GM21723 (cell line): Measurements from ENCODE around the gene NCKAP1.

Source experiments
- ATAC-seq: cut with Tn5 transposase; IDR thresholded peaks from one replicate; pipeline ENCODE4 v1.9.1; 2021; ENCODE audit warnings: mild to moderate bottlenecking, moderate library complexity; ENCODE audit not compliant: unreplicated experiment

The NCKAP1 gene

DNA sequence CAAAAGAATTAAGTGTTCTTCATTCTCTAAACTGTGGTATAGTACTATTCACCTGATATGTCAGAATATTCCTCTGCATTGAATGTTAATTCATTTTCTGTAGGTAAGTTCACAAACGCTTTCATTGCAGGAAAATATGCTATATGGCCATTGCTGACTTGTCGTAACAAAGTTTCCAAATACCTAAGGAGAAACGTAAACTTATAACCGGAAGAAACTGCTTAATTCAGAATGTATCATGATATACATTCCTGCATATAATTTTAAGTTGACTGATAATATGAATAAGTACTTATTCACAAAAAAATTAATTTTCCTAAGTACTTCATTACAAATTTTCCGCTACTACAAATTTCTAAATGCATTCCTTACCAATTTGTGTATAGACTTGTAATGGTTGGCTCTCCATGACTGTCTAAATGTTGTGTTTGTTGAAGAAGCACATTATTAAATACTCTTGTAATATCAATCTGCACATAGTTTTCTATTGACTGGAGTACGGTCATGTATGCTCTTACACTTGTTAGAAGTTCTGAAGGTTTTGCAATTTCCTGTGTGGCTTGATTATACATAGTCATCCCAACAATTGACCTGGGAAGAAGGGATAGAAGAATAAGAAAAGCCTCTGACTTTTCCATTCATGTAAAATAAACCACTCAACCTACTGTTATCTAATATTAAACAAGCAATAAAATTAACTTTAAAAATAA lies 85.4 kb downstream of the NCKAP1 start:
- ATAC-seq, result no peak

DNA sequence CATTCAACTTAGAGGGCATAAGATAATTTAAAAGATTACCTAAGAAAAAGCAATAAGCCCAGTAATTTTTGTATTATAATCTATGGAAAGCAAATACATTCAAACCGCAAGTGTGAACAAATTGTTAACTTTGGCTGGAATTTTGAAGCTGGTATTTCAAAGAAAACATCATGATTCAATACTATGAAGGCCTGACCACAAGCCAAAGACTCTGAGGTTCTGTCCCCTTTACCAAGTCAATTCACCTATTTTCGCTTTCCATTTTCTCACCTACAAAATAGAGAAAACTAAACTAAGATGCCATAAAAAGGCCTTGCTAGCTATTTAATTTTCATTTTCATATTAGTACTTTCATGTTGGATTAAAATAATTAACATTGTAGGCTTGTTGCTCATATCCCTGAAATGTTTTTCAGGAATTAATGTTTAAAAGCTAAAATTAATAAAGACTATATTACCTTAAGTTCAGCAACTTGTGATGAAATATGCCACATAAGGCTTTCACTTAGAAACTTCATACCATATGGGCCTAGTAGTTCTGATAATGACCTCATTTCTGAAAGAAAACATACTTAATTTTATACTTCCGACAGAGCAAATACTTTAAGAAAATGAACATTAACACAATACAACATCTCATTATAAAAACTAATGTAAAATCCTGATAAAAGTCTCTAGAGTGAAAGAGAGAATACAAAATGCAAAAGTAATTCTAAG lies 86.2 kb downstream of the NCKAP1 start:
- ATAC-seq, result peak; percentile 79

DNA sequence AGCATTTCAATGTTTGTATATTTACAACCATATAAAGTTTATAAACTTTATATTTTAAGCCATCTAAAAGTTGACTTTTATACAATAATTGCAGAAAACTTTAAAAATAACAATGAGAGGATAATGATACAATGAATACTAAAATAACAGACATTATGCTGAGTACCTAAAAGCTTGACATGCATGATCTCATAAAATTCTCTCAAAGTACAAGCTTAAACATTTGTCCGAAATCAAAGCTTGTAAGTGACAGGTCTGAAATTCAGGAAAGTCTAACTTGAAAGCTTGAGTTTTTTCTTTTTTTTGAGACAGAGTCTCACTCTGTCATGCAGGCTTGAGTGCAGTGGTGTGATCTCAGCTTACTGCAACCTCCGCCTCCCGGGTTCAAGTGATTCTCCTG lies 87.7 kb downstream of the NCKAP1 start:
- ATAC-seq, result no peak

DNA sequence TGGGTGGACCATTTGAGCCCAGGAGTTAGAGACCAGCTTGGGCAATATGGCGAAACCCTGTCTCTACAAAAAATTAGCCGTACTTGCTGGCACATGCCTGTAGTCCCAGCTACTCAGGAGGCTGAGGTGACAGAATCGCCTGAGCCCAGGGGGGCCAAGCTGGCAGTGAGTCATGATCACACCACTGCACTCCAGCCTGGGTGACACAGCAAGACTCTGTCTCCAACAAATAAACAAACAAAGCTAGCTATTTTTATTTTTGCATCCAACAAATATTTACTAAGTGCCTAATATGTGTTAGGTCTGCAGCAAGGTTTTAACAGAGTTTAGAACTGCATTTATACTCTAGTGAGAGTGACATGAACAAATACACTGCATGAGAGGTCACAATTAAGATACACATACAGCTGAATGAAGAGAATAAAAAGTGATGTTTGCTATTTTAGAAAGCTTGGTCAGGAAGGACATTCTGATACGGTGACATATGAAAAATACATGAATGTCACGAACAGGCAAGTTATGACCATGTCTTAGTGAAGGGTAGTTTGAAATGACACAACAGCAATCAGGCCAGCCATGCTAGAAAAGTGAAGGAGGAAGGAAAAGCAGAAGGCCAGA lies 88.6 kb downstream of the NCKAP1 start:
- no peak for ATAC-seq

DNA sequence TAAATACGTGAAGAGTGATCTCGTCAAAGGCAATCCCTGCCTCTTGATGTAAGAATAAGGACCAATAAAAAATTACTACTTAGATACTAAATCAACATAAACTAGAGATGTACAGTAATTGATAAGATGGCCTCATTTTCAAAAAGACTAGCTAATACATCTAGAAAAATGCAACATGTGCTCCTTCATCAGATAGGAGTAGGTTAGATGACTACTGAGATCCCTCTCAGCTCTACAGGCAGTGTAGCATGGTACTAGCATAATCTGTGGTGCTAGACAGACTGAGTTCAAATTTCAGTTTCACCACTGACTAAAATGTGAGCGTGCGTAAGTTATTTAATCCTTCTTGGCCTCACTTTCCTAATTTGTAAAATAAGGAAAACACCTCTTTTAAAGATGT lies 89.2 kb downstream of the NCKAP1 start:
- ATAC-seq, result no peak

DNA sequence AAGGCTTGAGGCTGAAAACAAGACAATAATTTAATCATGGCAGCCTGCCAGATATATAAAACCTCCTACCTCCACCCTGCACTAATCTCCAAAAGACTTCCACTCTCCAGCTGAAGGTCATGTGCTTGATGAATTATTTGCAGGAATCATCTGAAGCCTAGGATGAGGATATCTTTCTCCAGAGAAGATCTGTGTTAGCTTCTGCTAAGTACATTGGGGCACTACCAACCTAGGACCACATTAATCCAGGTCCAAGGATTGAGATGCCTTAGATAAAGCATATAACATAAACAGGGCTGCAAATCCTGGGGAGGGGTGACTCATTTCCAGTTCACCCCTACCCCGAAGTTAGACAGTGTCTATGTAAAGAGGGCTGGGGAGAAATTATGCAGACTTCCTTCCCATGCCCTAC lies 91.3 kb downstream of the NCKAP1 start:
- no peak for ATAC-seq

DNA sequence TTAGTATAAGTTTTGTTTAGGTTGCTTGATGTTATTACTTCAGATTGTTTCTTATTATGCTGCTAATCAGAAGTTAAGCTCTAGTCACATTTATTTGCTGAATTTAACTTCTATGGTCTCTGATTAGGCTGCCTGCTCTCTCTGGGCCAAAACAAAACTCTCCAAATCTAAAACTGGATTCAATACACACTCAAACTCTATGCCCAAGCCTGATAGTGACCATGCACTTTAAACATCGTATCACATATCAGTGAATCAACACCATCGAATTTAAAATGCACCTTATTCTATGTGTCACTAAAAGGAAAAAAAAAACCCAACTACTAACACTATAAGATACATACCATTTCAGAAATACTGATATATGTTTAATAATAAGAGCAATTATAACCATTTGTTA lies 94.9 kb downstream of the NCKAP1 start:
- no peak for ATAC-seq

DNA sequence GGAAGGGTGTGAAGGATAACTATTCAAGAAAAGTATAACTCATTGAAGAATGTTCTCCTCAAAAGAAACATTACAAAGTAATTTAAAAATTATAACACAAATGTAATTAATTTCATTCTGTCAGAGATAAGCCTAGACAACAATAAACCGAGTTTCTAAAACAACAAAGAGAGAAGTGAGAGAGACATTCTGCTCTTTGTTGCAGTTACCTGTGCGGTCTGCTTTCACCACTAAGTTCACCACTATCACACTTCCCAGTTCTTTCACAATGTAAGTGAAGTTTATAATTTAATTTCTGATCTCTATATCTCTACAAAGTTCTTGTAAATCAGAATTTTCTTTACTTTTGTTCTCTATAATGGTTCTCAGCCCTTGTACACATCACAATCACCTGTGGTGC lies 95.5 kb downstream of the NCKAP1 start:
- ATAC-seq, result no peak

DNA sequence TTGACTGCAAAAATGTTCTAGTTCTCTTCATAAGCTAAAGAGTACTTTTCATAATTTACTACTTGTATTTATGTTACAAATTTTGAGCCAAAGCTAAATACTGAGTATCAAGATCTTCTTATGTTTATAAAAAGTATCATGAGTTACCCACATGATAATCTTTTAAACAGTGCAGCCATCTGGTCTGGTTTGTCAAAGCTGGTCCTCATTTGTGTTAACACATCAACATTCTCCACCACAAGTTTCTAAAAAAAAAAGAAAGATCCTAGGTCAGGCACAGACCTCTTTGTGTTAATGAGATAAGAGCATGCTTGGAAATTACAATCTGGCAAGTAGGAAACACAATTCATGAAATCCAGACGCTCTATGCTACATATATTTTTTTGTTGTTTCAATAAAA lies 96.3 kb downstream of the NCKAP1 start:
- no peak for ATAC-seq

DNA sequence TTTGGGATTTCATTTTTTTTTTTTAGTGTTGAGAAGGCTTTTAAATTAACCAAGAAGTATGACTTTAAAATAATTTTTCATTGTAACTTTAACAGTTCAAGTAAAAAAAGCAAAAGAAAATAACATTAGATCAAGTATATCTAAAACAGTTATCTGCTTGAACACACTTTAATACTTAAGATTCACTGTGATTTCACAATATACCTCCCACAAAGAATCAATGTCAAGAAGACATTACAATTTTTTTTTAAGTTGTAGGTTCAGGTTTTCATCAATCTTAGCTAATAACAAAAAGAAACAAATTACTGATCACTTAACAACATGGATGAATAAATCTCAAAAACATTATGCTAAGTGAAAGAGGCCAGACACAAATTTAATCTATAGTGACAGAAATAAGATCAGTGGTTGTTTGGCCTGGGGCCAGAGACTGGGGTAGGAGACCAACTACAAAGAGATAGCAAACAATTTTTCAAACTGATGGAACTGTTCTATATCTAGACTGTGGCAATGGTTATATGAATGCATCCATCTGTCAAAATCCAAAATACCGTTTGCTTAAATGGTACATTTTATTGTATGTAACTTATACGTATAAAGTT lies 97.0 kb downstream of the NCKAP1 start:
- no peak for ATAC-seq

DNA sequence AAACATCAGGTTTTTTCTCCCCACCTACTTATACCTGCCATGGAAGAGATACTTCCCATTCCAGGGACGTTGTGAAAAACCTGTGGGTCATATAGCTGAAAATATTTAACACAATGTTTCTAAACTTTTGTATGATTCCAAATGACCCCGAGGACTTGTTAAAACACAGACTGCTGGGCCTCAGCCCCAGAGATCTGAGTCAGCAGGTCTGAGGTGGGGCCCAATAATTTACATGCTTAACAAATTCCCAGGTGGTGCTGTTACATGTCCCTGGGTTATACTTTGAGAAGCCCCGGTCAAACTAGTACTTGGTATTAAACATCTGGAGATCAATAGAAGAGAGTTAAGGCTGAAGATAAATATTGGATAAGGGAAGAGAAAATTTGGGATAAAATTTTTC lies 100.4 kb downstream of the NCKAP1 start:
- no peak for ATAC-seq

DNA sequence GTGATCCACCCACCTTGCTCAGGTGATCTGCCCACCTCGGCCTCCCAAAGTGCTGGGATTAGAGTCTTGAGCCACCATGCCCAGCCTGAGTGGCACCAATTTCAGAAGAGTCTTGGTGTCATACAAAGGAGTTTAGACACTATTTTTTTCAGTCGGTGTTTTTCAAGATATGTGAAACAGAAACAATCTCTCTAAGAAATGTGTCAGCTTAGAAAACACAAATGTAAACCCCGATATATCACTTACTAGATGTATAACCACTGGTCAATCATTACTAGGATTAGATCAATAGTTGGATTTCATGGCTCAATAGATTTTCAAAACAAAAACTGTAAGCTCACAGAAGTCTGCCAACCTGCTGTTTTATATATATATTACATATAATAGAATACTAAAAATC lies 104.6 kb downstream of the NCKAP1 start:
- ATAC-seq, result no peak

DNA sequence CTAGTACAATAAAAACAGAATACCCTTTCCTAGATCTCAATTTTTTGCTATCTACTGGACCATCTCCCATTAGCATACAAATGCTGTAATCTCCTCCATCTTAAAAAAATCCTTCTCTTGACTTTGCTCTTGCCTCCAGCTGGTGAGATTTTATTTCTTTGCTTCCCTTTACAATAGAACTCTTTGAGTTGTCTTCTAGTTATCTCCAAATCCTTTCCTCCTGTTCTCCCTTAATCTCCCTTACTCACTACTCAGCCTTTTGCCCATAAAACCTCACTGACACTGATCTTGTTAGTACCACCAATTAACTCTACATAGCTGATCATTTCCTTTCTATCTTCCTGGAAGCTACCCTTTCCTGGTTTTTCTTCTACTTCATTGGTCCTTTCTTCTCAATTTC lies 108.3 kb downstream of the NCKAP1 start:
- ATAC-seq, result no peak

DNA sequence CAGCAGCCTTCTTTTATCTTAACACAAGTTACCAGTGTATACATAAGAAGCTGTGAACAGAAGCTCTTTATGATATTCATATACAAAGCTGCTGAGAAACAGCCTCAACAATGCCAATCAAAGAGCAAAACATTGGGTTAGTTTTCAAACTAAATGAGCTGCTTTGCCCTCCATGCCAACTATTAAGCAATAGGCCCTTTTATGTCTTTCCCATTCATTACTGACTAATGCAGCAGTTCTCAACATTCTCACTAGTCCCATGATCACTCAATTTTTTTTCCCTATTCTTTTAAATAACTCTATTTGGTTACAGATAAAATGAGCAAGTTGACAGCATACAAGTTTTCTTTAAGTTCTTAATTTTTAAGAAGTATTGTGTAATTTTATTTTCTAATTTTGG lies 114.0 kb downstream of the NCKAP1 start:
- no peak for ATAC-seq

DNA sequence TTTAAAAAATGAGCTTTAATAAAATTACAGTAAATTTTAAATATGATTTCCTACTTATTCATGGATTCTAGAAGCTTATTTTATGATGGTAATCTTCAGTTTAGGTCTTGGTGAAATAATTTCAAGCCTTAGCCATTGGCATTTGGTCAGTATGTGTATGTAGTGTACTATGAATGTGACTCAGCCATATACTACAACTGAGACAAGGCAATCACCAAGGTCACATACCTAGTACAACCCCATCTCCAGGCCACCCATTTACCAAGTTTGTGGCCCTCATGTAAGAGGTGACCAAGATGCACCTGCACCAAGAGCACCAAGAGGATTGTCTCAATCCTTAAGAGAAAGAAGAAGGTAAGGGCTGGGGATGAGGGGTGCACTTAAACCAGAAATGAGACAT lies 117.0 kb downstream of the NCKAP1 start:
- no peak for ATAC-seq

DNA sequence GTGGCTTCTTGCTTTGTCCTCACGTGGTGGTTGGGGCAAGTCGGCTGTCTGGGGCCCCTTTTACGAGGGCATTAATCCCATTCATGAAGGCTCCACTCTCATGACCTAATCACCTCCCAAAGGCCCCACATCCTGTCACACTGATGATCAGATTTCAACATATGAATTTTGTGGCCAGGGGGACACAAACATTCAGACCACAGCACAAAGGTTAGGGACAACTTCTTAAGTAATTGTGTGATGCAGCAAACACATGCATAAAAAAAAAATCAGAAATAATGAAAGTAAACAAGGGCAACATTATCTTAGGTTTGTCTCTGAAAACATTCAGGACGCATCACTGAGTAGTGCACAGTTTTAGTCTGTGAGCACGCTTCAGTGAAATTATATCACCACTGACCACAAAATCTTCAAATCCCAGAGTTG lies 117.6 kb downstream of the NCKAP1 start:
- ATAC-seq, result no peak

DNA sequence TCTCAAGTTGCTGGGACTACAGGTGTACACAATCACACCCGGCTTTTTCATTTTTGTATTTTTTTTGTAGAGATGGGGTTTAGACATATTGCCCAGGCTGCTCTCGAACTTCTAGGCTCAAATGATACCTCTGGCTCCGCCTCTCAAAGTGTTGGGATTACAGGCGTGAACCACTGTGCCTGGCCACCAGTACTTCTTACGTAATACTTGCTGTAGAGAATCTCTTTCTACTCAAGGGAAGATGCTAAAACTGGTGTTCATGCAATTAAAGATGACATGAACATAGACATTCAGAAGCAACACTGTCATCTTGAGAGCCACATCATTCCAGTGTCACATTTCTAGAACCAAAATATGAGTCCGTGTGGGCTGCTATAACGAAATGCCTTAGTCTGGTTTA lies 118.2 kb downstream of the NCKAP1 start:
- no peak for ATAC-seq

DNA sequence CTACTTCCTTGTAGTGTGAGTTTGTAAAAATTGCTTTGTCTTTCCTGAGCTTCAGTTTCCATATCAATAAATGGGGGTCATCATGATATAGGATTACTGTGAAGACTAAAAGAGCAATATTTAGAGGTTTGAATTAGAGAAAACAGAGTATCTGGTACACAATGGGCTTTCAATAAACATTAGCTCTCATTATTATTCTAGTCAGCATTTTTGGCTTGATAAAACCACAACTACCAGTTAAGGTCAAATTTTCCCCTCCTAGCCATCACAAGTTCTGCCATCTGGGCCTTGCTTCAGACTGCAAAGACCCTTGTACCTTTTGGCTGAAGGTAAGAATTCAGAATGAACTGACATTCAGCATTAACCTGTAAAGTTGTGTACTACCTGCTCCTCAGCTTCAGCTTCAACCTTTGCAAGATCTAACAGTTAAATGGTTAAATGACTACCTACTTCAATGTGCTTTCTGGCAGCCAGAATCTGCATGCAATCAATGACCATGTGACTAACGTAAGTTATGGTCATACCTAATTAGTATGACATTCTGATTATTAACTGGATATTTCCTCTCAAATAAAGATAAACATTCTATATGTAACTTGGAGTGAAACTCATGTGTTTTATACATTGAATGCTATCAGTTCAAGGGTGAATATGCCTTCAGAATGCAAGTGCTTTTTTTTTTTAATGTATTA lies 119.2 kb downstream of the NCKAP1 start:
- no peak for ATAC-seq

DNA sequence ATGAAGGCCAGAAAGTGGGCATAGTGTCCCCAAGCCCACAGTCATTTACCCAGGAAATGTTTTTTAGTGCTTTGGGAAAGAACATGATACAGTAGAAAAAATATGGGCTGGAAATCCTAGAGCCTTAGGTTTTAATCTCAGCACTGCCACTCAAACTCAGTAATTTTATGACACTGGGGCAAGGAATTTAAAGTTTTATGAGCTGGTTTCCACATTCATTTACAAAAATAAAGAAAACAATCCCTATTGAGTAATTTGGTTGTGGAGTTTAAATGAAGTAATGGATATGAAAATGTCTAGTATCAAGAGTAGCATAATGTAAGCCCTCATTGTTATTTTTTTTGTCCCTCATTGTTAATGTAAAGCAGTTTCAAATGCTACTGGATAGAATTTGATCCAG lies 120.3 kb downstream of the NCKAP1 start:
- no peak for ATAC-seq

DNA sequence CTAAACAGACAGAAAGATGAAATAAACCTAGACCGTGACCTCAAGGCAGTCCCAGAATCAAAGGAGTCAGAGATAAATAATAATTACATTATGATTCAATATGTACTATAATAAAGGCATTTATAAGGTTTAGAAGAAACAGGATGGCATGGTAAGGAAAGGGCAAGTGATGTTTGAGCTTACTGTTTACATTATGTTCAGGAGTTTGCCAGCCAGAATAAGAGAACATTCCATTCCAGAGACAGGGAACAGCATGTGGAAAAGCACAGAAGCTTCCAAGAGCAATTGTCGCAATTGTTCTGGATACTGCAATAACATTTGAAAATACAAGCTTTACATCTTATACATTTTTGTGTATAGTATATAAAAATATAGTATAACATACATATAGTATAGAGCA lies 121.8 kb downstream of the NCKAP1 start:
- ATAC-seq, result no peak
